CD4-positive, alpha-beta T cell treated with Interleukin-6 for 4 hours (primary cell): ENCODE results near the gene DESI1.

Experiments used
- DNase-seq: peaks from one replicate; pipeline ENCODE4 v3.0.0-alpha.2; 2020; ENCODE audit warnings: mixed read lengths

Gene DESI1

DNA sequence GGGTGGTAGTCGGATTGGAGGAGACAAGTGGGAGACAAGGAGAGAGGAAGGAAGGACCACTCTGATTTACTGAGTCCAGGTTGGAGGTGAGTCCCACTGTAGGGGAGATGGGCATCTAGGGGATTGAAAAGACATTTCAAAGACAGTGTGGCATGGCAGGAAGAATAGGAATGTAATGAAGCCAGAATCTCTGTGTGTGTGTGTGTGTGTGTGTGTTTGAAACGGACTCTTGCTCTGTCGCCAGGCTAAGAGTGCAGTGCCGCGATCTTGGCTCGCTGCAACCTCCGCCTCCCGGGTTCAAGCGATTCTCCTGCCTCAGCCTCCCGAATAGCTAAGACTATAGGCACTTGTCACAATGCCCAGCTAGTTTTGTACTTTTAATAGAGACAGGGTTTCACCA is 64.3 kb downstream of the DESI1 start:
- no peak for DNase-seq

DNA sequence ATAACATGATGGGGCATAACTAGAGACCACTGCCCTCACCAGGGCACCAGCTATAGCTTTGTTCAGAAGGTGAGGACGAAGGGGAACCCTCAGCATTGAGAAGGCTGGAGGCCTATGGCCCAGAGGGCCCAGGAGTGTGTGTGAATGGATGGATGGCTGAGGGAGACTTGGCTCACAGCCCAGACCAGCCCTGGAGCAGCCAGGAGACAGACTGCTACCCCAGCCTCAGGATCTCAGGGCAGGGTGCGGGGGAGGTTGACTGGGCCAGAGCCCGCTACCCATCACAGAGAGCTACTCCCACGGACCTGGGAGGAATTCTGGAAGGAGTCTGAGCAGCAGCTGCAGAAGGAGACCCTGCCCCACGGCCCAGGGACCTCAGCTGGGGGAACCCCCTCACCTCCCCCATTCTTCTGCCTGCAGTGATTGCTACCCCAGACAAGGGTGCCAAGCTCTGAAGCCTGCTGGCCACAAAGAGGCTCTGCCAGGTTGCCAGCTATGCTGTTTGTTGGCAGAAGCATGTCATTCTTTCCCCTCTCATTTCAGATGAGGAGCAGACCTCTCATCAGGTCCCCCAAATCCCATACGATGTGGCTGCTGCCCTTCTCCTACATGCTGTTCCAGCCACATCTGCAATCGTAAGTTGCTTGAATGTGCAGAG is 65.4 kb downstream of the DESI1 start:
- DNase-seq = no peak

DNA sequence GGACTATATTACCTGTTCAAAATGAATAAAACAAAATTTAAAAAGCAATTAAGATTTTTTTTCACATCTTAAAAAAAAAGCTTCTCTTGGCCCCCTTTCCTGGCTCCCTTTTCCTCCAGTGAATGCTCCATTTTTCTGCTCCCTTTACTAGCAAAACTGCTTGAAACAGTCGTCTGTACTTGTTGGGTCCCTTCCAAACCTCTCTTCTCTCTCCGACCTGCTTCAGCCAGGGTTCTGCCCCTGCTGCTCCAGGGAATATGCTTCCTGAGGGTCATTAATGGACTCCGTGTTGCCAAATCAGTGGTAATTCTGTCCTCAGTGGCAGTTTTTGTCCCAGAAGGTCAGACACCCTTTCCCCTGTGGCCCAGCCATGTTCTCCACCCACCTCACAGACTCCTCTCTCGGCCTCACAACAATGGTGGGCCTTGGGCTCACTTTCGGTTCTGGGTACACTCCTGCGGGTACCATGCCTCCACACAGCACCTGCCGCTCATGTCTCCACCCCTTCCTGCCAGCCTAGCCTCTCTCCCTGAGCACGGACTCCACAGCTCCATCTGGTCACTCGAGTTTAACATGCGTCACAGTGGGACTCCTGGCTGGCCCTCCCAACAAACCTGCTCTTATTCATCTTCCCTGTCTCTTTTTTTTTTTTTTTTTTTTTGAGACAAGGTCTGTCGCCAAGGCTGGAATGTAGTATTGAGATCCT is 68.8 kb downstream of the DESI1 start:
- DNase-seq = no peak

DNA sequence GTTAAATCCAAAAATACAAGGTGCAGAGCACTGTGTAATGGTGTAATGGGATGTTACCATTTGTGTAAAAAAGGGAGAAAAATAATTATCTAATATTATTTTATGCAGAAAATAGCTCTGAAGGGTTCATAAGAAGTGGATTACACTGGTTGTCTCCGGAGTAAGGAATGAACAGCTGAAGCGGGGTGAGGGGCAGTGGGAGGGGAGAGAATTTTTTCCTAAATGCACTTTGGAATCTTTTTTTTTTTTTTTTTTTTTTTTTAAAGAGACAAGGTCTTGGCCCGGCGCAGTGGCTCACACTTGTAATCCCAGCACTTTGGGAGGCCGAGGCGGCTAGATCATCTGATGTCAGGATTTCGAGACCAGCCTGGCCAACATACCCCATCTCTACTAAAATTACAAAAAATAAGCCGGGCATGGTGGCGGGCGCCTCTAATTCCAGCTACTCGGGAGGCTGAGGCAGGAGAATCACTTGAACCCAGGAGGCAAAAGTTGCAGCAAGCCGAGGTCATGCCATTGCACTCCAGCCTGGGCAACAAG is 69.8 kb downstream of the DESI1 start:
- no peak for DNase-seq

DNA sequence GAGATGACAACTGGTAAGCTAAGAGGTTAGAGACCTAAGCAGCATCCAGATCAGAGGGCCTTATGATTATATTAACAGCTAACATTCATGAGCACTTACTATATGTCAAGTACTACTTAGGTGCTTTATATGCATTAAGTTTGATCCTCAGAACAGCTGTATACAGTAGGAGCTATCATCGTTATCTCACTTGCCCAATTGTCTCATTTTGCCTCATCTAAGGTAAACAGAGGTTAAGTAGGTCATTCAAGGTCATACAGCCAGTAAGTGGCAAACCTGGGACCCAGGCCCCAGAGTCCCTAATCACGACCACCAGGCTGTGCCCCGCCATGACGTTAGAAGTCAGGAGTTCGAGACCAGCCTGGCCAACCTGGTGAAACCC is 72.0 kb downstream of the DESI1 start:
- no peak for DNase-seq
